Medulla oblongata (tissue), 1 donor: Measurements from ENCODE around the gene PIBF1.
A peak's percentile ranks its signal among the peaks of the same experiment; 100 is the strongest.
"Not testable (repeated sequence)": the region's sequence is repeated elsewhere in the genome, so short reads cannot be mapped to it uniquely, and the experiment has no call there.

Experiments
- DNase-seq: peaks from one replicate; pipeline ENCODE4 v3.0.0-alpha.2; 2015; ENCODE audit errors: extremely low spot score

The PIBF1 gene, protein sequence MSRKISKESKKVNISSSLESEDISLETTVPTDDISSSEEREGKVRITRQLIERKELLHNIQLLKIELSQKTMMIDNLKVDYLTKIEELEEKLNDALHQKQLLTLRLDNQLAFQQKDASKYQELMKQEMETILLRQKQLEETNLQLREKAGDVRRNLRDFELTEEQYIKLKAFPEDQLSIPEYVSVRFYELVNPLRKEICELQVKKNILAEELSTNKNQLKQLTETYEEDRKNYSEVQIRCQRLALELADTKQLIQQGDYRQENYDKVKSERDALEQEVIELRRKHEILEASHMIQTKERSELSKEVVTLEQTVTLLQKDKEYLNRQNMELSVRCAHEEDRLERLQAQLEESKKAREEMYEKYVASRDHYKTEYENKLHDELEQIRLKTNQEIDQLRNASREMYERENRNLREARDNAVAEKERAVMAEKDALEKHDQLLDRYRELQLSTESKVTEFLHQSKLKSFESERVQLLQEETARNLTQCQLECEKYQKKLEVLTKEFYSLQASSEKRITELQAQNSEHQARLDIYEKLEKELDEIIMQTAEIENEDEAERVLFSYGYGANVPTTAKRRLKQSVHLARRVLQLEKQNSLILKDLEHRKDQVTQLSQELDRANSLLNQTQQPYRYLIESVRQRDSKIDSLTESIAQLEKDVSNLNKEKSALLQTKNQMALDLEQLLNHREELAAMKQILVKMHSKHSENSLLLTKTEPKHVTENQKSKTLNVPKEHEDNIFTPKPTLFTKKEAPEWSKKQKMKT

DNA sequence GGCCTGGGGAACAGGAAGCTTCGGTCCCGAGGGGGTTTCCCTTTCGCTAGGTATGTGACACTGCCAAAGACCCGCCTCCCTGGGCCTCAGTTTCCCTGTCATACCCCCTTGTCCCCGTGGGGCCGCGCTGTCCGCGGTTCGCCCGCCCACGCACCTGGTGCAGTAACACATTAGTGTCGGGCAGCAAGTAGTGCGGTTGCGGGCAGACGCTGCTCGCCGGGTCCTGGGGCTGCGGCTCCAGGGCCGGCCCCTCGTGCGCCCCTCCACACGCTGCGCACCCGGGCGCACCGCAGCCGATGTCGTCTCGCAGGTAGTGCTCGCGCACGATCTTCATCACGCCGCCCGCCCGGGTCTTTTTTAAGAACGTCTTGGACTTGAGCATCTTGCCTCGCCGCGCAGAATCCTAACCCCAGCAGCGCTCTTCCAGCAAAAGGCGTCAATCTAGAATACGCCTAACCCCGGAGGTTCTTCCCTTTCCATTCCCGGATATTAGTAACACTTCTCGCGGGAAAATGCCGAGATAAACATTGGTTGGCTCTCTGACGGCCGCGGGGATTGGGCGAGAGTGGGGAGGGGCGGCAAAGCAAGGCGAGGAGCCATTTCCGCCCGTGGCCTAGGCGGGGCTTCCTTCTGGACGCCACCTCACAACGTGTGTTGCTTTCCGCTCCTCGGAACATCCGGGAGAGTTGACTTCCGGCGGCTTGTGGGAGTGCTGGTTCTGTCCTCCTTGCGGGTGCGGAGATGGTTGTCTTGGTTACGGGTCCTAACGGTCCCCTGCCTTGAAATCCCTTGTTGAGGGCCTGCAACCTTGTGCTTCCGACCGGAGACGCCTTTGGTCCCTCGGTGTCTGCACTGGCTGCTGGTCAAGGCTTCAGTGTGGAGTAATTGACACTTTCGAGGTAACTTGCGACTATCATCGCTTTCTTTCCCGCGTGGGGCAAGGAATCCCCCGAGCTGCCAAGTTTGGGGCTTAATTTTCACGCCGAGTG, at the start of gene PIBF1, which contains the start of gene DIS3:
Gene PIBF1 (plus strand): TSS at position 683 of the 989 bp plus-strand sequence. CDS start 1,337 bp downstream, outside the sequence.
Gene DIS3 (minus strand): TSS at position 450 of the 989 bp plus-strand sequence. CDS start 68 bp downstream, at position 382.
- peak; percentile 99 for DNase-seq

DNA sequence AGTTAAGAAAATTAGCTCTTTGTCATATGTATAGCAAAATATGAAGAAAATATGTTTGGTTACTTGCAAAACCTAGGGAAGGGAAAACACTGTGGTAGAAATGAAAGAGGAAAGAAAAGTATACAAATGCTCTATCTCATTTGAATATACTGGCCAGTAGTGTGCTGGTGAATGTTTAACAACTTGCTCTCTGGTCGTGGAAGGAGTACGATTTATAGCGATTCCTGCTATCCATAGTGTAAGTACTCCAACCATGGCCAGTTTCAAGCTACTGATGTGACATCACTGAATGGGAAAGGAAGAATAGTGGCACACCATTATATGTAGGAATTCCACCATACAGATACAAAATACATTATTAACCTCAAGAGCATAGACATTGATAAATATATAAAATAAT, 44.9 kb upstream of the PIBF1 start:
- no peak for DNase-seq

DNA sequence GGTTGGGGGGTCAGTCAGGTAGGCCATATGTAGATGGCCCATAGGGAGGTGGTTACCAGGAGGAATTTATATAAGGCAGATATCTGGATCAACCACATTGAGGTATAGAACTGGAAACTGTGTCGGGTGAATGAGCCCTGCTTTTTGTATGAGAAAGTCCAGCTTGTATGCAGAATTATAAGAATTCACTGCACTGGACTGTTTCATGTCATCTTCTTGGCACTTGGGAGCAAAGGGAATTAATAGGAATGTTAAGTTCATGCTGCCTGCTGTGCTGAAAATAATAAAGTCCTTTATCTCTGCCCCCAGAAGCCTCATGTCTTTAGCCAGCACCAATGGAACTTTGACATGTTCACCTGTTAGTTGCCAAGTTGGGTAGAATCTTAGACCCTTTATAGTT, 41.9 kb upstream of the PIBF1 start:
- DNase-seq = no peak

DNA sequence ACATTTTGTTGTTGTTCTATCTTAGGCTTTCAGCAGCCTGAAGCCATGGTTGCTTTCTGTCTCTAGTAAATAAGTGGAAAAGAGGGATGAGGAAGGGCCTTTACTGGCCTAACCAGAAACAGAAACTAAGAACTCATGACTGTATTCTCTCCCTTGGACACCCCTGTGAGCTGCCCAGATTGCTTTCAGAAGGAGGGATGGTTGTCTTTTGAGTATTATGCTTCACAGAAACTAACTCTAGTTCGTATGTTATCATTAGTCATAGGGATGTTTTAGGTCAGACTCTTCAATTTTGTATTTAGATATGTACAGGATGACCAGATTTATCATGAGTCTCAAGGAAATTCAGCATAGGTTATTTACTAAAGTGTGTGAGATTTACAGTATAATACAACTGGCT, 36.7 kb upstream of the PIBF1 start:
- no peak for DNase-seq

DNA sequence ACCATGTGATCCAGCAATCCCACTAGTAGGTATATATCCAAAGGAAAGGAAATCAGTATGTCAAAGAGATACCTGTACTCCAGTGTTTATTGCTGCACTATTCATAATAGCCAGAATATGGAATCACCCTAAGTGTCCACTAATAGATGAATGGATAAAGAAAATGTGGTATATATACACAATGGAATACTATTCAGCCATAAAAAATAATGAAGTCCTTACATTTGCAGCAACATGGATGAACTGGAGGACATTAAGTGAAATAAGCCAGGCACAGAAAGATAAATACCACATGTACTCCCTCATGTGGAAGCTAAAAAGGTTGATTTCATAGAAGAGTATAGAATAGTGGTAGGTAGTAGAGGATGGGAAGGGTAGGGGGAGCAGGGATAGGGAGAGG, 30.7 kb upstream of the PIBF1 start:
- no peak for DNase-seq

DNA sequence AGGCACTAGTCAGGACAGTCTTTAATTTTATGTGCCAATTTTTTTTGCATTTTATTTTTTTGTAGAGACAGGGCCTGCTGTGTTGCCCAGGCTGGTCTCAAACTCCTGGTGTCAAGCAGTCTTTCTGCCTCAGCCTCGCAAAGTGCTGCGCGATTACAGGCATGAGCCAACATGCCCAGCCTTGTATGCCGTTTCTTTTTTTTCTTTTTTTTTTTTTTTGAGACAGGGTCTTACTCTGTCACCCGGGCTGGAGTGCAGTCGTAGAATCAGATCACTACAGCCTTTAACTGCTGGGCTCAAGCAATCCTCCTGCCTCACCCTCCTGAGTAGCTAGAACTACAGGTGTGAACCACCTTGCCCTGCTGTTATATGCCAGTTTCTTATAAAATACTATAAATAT, 27.8 kb upstream of the PIBF1 start:
- DNase-seq = no peak

DNA sequence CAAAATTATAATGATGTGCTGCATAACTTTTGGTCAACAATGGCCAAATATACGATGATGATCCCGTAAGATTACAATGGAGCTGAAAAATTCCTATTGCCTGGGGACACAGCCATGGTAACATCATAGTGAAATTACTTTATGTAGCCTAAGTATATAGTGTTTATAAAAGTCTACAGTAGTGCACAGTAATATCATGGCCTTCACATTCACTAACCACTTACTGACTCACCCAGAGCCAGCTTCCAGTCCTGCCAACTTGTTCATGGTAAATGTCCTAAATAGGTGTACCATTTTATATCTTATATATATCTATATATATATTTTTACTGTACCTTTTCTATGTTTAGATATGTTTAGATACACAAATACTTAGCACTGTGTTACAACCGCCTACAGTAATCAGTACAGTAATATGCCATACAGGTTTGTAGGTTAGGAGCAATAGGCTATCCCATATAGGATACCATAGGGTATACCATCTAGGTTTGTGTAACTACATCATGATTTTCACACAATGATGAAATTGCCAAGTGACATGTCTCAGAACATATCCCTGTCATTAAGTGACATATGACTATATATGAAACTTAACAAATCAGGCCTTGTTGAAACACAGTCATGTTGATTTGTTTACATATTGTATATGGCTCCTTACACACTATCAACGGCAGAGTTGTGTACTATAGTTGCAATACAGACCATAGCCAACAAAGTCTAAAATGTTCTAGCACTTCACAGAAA, 24.0 kb upstream of the PIBF1 start:
- DNase-seq = no peak

DNA sequence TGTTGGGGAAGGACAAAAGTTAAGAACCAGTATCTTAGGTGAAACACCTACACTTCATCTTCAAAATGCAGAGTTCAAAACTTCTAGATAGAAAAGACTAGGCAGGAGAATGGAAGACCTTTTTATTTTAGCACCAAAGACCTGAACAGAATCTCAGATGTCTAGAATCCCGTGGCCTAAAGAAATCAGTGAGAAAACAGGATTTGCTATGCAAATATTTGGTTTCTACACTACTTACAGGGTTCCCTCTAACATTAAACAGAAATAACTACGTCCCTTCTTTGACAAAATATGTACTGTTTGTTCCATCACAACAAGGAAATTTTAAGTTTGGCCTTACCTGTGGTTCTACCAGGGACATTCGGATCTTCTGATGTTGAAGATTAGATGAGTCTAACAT, 21.7 kb upstream of the PIBF1 start:
- no peak for DNase-seq

DNA sequence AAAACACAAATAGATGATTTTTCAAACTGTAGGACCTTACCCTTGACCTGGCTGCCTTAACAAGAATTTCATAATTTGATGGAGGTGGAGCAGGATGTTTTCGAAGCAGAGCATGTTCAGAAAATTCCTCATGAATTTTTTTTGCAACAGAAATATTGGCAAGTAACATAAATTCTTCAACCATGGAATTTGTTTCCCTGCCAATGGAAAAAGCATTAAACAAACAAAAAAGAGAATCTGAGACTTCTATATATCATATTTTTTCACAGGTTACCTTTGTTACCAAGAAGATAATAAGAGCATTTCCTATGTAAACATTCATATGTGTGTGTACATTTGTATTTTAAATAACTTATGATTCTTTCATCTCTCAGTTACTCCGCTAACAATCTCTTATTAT, 18.5 kb upstream of the PIBF1 start:
- no peak for DNase-seq

DNA sequence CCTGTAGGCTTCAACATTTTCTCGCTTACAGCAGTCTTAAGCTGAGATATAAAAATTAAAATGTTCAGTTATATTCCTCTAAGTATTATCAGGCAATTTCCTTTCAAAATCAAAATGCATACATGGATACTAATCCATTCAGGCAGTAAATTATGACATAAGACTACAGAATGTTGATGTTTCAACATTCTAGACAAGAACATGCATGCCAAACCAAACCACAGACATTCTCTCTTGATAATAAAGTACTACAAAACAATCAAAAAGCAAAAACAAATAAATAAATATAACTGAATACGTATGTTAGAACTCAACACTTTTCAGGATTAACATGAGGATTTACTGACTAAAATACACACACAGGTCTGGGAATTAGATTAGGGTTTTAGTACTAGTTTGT, 7.9 kb upstream of the PIBF1 start:
- DNase-seq = no peak

DNA sequence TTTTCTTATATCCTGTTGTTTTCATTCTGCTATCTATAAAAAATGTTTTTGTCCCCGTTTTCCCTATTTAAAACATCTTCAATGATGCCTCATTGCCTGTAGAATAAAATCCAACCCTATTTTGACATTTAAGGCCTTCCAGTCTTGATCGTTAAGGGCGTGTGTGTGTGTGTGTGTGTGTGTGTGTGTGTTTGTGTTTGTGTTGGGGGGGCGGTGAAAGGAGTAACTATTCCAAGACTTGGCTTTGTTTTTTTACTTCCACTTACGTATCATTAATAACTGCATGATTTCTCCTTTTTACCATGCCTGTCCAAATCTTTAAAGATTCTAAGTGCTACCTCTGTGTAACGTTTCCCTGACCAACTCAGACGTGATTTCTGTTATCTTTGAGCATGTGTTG, 784 bp downstream of the PIBF1 start:
- DNase-seq = no peak

DNA sequence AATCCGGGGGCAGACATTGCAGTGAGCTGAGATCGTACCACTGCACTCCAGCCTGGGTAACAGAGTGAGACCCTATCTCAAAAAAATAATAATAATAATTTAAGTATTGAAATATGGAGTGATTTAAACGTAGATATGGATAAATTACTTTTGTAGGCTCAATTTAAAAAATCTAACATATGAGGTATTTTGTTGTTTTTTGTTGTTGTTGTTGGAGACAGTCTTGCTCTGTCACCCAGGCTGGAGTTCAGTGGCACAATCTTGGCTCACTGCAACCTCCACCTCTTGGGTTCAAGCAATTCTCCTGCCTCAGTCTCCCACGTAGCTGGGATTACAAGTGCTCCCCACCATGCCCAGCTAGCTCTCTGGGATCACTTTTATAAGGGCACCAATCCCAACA, 2.7 kb downstream of the PIBF1 start:
- DNase-seq = not testable (repeated sequence)

DNA sequence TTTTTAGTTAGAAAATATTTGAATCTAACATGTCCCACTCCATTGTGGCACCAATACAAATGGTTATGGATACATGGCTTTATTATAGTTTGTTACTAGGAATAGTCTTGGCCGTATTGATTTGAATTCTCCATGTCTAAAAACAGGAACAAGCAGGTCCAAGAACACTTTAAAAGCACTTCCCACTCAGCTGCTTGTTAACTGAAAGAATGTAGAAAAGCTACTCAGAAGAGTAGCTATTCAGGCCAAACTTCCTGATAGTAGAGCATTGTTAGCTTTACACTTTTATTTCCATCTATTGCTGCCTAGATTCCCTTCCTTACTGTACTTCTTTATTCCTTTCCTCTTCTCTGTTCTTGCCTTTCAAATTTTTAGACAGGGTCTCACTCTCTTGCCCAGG, 6.9 kb downstream of the PIBF1 start:
- no peak for DNase-seq

DNA sequence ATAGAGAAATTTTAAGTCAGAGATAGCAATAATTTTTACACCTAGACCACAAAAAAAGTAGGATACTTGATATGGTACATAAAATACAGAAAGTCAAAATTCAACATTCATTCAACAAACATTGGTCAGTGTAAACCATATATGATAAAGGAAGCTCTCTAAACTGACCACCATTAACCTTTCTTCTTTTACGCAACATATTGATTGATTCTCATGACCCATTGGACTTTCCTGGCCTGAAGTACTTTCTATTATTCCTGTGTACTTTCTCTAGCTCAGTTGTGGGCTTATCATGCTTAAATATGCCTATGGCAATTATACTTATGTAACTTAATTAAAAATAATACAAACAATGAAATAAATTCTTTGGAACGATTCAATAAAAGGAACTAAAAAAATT, 10.7 kb downstream of the PIBF1 start:
- no peak for DNase-seq

DNA sequence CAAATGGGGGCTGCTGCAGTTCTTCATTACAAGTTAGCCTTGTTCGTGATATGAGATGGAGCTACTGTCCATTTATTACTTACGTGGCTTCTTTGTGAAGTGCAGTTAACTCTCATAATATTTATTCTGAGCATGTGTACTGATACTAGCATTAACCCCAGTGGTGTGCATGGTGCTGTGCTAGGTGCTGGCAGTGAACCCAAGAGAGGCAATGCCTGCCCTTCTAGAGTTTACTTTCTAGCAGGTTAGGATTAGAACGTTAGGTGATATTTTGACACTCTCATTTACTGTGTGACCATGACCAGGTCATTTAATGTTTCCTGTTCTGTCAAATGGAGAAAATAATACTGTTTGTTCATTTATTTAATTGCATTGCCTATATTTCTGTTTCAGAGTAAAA, 16.9 kb downstream of the PIBF1 start:
- DNase-seq = no peak

DNA sequence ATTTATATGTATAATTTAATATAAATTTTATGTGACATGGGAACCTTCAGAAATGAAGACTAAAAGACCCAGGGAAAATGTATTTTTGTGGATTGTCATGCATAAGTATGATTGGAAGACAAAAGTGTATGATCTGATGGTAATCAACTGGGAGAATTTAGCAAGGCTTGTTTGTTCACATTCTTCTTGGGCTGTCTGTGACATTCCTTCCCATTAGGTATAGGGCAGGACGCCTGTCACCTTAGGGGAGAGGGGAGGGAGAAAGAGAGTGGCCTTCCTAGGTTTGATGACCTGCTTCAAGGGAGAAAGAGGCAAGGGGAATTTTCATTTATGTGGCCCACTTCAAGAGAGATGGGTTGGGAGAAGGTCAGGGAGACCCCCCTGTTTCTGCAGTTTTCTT, 22.4 kb downstream of the PIBF1 start:
- no peak for DNase-seq

DNA sequence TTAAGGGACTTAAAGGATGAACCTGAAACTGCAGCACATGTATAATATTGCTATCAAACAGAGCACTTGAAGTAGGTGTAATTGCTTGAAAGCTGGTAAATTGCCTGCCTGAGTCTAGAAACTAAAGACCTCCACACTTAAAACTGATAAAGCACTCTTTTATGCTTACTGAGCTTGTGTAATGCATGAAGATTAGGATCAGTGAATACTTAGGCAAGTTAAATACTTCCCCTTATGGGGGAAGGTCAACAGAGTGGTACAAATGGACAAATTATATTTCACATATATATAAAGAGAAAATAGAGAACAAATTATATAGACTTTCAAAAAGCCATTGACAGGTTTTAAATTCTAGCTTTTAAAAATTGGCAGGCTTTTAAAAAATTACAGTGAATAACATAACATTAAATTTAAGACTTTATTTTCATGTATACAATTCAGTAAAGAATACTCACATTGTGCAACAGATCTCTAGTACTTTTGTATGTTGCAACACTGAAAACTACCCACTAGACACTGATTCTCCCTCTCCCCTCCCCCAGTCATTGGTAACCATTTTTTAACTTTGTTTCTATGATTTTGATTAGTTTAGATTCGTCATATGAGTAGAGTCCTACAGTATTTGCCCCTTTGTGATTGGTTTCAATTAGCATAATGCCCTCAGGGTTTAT, 23.9 kb downstream of the PIBF1 start:
- DNase-seq = no peak

DNA sequence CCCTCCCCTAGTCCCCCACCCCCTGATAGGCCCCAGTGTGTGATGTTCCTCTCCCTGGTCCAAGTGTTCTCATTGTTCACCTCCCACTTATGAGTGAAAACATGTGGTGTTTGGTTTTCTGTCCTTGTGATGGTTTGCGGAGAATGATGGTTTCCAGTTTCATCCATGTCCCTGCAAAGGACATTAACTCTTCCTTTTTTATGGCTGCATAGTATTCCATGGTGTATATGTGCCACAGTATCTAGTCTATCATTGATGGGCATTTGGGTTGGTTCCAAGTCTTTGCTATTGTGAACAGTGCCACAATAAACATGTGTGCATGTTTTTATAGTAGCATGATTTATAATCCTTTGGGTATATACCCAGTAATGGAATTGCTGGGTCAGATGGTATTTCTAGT, 24.6 kb downstream of the PIBF1 start:
- DNase-seq = not testable (repeated sequence)

DNA sequence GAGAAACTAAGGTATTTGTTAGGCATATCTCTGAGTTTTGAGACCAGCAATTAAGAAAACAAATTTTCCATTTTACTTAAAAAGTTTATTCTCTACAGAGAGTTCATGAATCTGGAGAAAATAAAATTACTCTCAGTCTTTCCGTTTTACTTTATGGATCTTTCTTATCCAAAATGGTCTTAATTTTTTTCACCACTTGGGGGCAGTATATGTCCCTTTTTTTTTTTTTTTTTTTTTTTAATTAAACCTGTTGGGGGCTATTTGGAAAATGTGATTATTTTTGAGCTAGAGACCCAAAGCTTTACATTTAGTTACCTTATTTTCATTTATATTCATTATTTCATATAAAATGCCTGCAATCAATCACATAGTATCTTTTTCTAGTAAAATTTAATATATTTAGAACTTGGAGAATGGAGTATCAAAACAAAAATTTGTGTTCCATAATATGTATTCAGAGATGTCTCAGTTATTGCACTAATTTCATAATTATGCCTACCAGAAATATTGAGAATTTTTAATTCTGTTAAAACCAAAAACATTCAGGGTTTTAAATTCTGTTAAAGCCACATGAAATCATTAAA, 27.1 kb downstream of the PIBF1 start:
- no peak for DNase-seq
